MM.1S (cell line): ENCODE results near the gene ENTPD8.

Experiments used
- DNase-seq: peaks from one replicate; pipeline ENCODE4 v3.0.0-alpha.2; 2015
- H2AFZ ChIP-seq: fragments of 300-600 bp; sonication (generic); 2 replicates; pipeline ENCODE4 v1.6.0; 2016; ENCODE audit warnings: antibody characterized with exemption, low read length
- H3F3A ChIP-seq: fragments of 300-600 bp; sonication (generic); 2 replicates; pipeline ENCODE4 v1.6.1; 2016; ENCODE audit warnings: mild to moderate bottlenecking, antibody characterized with exemption, low read length, moderate library complexity, mixed read lengths; ENCODE audit not compliant: insufficient read depth
- H3K27ac ChIP-seq: fragments of 300-600 bp; sonication (generic); 2 replicates; pipeline ENCODE4 v1.5.1; 2016; ENCODE audit warnings: mild to moderate bottlenecking, low read length
- H3K27me3 ChIP-seq: fragments of 300-600 bp; sonication (generic); replicated peaks from 2 replicates; pipeline ENCODE4 v1.6.0; 2016; ENCODE audit warnings: low read length; ENCODE audit not compliant: insufficient read depth
- H3K36me3 ChIP-seq: fragments of 300-600 bp; sonication (generic); replicated peaks from 2 replicates; pipeline ENCODE4 v1.6.1; 2016; ENCODE audit warnings: mild to moderate bottlenecking, low read length, mixed read lengths; ENCODE audit not compliant: insufficient read depth
- H3K4me1 ChIP-seq: fragments of 300-600 bp; sonication (generic); 2 replicates; pipeline ENCODE4 v1.6.1; 2016; ENCODE audit warnings: low read length, mixed read lengths
- H3K4me2 ChIP-seq: fragments of 300-600 bp; sonication (generic); 2 replicates; pipeline ENCODE4 v1.6.0; 2016; ENCODE audit warnings: low read depth, low read length
- H3K4me3 ChIP-seq: fragments of 300-600 bp; sonication (generic); 2 replicates; pipeline ENCODE4 v1.5.1; 2016; ENCODE audit warnings: low read length, mixed read lengths
- H3K79me2 ChIP-seq: fragments of 300-600 bp; sonication (generic); 2 replicates; pipeline ENCODE4 v1.6.1; 2016; ENCODE audit warnings: mixed run types, low read length, mixed read lengths
- H3K9ac ChIP-seq: fragments of 300-600 bp; sonication (generic); 2 replicates; pipeline ENCODE4 v1.6.1; 2016; ENCODE audit warnings: low read length, mixed read lengths
- H3K9me2 ChIP-seq: fragments of 300-600 bp; sonication (generic); replicated peaks from 2 replicates; pipeline ENCODE4 v1.6.1; 2016; ENCODE audit warnings: mild to moderate bottlenecking, low read length, mixed read lengths; ENCODE audit not compliant: insufficient read depth
- H3K9me3 ChIP-seq: fragments of 300-600 bp; sonication (generic); replicated peaks from 2 replicates; pipeline ENCODE4 v1.6.1; 2016; ENCODE audit warnings: mild to moderate bottlenecking, low read length, mixed read lengths; ENCODE audit not compliant: insufficient read depth
- H4K20me1 ChIP-seq: fragments of 300-600 bp; sonication (generic); 2 replicates; pipeline ENCODE4 v1.6.1; 2016; ENCODE audit warnings: mild to moderate bottlenecking, low read length, moderate library complexity, mixed read lengths; ENCODE audit not compliant: insufficient read depth
- EZH2 ChIP-seq: fragments of 300-600 bp; sonication (generic); optimal IDR thresholded peaks from 2 replicates; pipeline ENCODE3; 2017; ENCODE audit warnings: low read depth, mild to moderate bottlenecking, antibody characterized with exemption, low read length, mixed read lengths
- EZH2phosphoT487 ChIP-seq: fragments of 300-600 bp; sonication (generic); IDR thresholded peaks from 2 replicates; pipeline ENCODE4 v1.6.1; 2018; ENCODE audit warnings: antibody characterized with exemption, low read length
- TF ChIP-seq, protein P1 (sequence below): fragments of 300-600 bp; sonication (generic); IDR thresholded peaks from 2 replicates; pipeline ENCODE4 v1.5.1; 2016; ENCODE audit warnings: antibody characterized with exemption, low read length, mixed read lengths

ENTPD8 gene

DNA sequence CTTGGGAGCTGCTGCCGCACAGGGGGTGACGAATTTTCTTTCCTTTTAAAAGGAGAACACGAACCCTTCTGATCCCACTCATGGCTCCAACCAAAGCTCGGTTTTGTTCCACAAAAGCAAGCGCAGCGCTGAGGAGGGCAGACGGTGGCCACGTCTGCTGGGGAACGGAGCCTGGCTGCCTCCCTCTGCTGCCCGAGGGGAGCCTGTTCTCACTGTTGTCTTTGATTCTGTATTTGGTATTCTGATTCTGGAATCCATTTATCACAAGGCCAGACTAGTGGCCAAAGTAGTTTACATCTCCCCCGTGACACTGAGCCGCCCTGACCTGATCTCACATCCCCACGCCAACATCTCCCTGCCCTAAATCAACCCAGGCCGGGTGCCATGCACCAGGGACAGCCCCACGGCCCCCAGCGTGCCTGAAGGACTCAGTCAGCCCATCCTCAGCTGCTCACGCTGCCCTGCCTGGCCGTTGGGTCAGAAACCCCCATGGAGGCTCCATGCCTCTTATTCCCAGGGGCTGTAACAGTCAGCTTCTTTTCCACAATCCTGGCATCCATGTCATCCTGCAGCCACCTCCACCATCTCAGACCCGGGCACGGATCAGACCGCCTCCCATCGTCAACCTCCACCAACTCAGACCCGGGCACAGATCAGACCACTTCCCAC is 24.7 kb upstream of the ENTPD8 start:
- no peak for DNase-seq
- H2AFZ ChIP-seq = no peak overlapping the region
- H3K4me3 ChIP-seq = no peak overlapping the region
- TF ChIP-seq, protein P1, sequence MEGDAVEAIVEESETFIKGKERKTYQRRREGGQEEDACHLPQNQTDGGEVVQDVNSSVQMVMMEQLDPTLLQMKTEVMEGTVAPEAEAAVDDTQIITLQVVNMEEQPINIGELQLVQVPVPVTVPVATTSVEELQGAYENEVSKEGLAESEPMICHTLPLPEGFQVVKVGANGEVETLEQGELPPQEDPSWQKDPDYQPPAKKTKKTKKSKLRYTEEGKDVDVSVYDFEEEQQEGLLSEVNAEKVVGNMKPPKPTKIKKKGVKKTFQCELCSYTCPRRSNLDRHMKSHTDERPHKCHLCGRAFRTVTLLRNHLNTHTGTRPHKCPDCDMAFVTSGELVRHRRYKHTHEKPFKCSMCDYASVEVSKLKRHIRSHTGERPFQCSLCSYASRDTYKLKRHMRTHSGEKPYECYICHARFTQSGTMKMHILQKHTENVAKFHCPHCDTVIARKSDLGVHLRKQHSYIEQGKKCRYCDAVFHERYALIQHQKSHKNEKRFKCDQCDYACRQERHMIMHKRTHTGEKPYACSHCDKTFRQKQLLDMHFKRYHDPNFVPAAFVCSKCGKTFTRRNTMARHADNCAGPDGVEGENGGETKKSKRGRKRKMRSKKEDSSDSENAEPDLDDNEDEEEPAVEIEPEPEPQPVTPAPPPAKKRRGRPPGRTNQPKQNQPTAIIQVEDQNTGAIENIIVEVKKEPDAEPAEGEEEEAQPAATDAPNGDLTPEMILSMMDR = no peak
- no peak for TF ChIP-seq EZH2
- no peak for TF ChIP-seq EZH2phosphoT487
- no peaks in the 10 kb centered on the region for H4K20me1 ChIP-seq
- no peaks in the 10 kb centered on the region for H3K9me3 ChIP-seq
- 0 out of 2 replicates have a peak, but pooled peaks cover 4% of the 10 kb centered on the region for H3F3A ChIP-seq
- H3K36me3 ChIP-seq = no peaks in the 10 kb centered on the region
- H3K79me2 ChIP-seq = no peaks in the 10 kb centered on the region
- H3K27me3 ChIP-seq = peaks cover 18% of the 10 kb centered on the region; the same call in 1 of the 2 replicates
- H3K27ac ChIP-seq = no peak overlapping the region
- peaks cover 4% of the 10 kb centered on the region for H3K4me1 ChIP-seq
- no peak overlapping the region for H3K4me2 ChIP-seq
- H3K9me2 ChIP-seq = no peaks in the 10 kb centered on the region
- H3K9ac ChIP-seq = no peak overlapping the region

DNA sequence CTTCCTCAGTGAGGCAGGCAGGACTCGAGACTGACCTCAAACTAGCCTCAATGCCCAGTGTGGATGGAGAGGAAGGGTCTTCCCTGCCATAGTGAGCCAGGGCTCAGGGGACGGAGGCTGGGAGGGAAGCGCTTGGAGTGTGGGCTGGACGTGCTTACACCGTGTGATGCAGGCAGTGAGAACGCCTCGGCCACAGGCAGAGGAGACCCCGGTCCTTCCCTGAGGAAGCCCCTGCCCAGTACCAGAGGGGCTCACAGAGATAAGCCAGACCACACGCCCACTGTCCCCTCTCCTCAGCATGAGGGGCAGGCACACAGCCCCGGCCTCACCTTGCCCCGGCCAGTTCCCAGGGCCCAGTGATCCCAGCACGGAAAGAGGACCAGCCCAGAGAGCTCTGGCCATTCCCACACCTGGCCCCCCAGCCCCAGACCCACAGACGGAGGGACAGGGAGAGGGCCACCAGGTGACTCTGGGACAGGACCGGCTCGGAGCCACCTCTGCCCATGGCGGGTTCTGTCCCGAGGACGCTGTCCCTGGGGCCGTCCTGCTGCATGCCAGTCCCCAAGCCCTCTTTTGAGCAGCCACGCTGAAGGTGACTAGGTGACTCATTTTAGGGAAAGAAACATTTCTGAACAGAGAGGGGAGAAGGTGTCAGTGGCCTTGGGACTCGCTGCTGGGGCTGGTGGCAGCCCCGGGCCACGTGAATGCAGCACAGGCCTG is 24.0 kb upstream of the ENTPD8 start:
- H3F3A ChIP-seq = no peaks in the 10 kb centered on the region
- H3K9me2 ChIP-seq = no peaks in the 10 kb centered on the region
- no peak overlapping the region for H3K27ac ChIP-seq
- no peak overlapping the region for H3K9ac ChIP-seq
- H3K27me3 ChIP-seq = peaks cover 17% of the 10 kb centered on the region; the same call in 1 of the 2 replicates
- H3K79me2 ChIP-seq = no peaks in the 10 kb centered on the region
- no peaks in the 10 kb centered on the region for H4K20me1 ChIP-seq
- H3K4me2 ChIP-seq = no peak overlapping the region
- no peak for DNase-seq
- H2AFZ ChIP-seq = no peak overlapping the region
- no peaks in the 10 kb centered on the region for H3K36me3 ChIP-seq
- TF ChIP-seq EZH2 (no peak), EZH2phosphoT487 (no peak)
- TF ChIP-seq, protein P1 = no peak
- H3K4me3 ChIP-seq = no peak overlapping the region
- no peaks in the 10 kb centered on the region for H3K4me1 ChIP-seq
- H3K9me3 ChIP-seq = no peaks in the 10 kb centered on the region

DNA sequence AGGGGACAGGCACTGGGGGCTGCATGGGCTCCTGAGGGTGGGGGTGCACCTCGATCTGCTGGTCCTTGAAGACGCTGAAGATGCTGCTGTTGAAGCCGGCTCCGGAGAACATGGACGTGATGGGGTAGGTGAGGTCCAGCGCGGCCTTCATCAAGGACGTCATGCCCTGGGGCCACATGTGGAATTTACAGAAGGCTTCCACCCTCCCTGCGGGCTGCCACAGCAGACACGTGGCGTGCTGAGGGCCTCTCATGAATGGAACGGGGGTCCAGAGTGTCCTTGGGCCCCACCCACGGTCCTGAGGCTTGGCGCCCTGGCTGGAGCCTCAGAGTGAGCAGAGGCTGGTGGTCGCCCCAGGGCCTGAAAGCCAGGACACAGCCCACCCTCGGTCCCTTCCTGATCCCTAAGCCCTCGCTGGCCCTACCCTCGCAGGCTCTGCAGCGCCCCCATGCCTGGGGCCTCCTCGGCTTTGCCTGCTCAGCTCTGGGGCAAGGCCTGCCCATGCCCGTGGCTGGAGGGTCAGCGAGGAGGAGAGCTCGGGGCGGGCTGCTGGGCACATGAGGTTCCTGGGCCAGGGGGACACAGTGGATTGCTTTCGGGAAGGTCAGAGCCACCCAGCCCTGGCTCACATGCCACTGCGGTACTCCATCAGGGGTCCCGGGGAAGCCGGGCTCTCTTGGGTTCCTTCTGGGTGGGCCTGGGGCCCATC is 23.3 kb upstream of the ENTPD8 start:
- DNase-seq = no peak
- TF ChIP-seq, protein P1 = no peak
- TF ChIP-seq EZH2phosphoT487 (no peak), EZH2 (no peak)
- Histone ChIP-seq H3K27me3 (peaks cover 17% of the 10 kb centered on the region; the same call in 1 of the 2 replicates), H2AFZ (no peak overlapping the region), H3K4me2 (no peak overlapping the region), H3K4me3 (no peak overlapping the region), H3K36me3 (no peaks in the 10 kb centered on the region), H3K9ac (no peak overlapping the region), H3K79me2 (no peaks in the 10 kb centered on the region), H3K9me3 (no peaks in the 10 kb centered on the region), H3F3A (no peaks in the 10 kb centered on the region), H3K9me2 (no peaks in the 10 kb centered on the region), H3K27ac (no peak overlapping the region), H3K4me1 (0 out of 2 replicates have a peak, but pooled peaks cover 4% of the 10 kb centered on the region), H4K20me1 (no peaks in the 10 kb centered on the region)
